GM12878 (cell line): Measurements from ENCODE around the gene PKMYT1. TPM values are rescaled to one million over a fixed set of nuclear protein-coding genes. Genes with fewer than 3 reads are reported as not detected.

Experiments used
- ATAC-seq: fragments of 200-7000 bp; cut with Tn5 transposase; 3 replicates; pipeline ENCODE4 v1.9.1; 2020; ENCODE audit warnings: mild to moderate bottlenecking, moderate library complexity
- BruUV-seq: library from RNA; stranded (reverse); fragments of 400-500 nt; replicated peaks from 2 replicates; lab custom pipeline; 2021; lab: Mats Ljungman, UMichigan
- CTCF ChIA-PET: fragments of 300-600 bp; sonication (Branson Sonifier 250); formaldehyde crosslinking; extraction: SDS; loops from one replicate; lab custom pipeline; 2021; ENCODE audit warnings: inconsistent platforms; lab: Yijun Ruan, JAX
- POLR2A ChIA-PET: fragments of 350-600 bp; formaldehyde crosslinking; extraction: SDS; loops from one replicate; lab custom pipeline; 2021; ENCODE audit warnings: inconsistent platforms; lab: Charles Lee
- RAD21 ChIA-PET: fragments of 300-600 bp; sonication (Branson Sonifier 250); formaldehyde crosslinking; loops from one replicate; lab custom pipeline; 2023; ENCODE audit warnings: antibody characterized with exemption; ENCODE audit not compliant: unreplicated experiment; lab: Charles Lee
- SMC1A ChIA-PET: fragments of 300-600 bp; sonication (Branson Sonifier 250); formaldehyde crosslinking; loops from one replicate; lab custom pipeline; 2023; ENCODE audit not compliant: unreplicated experiment, uncharacterized antibody; lab: Charles Lee
- DNase-seq: peaks from one replicate; pipeline ENCODE4 v3.0.0-alpha.2; 2011; ENCODE audit warnings: low read depth, low spot score
- FAIRE-seq: peaks from 3 replicates; lab custom pipeline; 2011; peaks lifted over from hg19 to GRCh38; lab: Jason Lieb, UNC
- H2AFZ ChIP-seq: 2 replicates; pipeline ENCODE4 v1.6.0; 2011; ENCODE audit warnings: low read depth, low read length, control low read depth; ENCODE audit not compliant: control insufficient read depth
- H3K27ac ChIP-seq: 2 replicates; pipeline ENCODE4 v1.5.1; 2011; ENCODE audit warnings: control low read depth; ENCODE audit not compliant: control insufficient read depth, insufficient read depth
- H3K27me3 ChIP-seq, 2 experiments: replicated peaks in 1 of 2; 2 replicates each; pipeline versions ENCODE4 v1.6.0 to v1.6.1; 2011; ENCODE audit warnings: low read length in 1 of 2; ENCODE audit not compliant: control insufficient read depth in 2 of 2, insufficient read depth in 2 of 2
- H3K36me3 ChIP-seq, 2 experiments: 2 replicates each; pipeline ENCODE4 v1.5.1; 2011; ENCODE audit warnings: low read length in 1 of 2; ENCODE audit not compliant: control insufficient read depth in 2 of 2, insufficient read depth in 2 of 2
- H3K4me1 ChIP-seq: 2 replicates; pipeline ENCODE4 v1.6.1; 2011; ENCODE audit warnings: mild to moderate bottlenecking, low read length, moderate library complexity, mixed read lengths; ENCODE audit not compliant: control insufficient read depth, insufficient read depth
- H3K4me2 ChIP-seq: 2 replicates; pipeline ENCODE4 v1.6.0; 2011; ENCODE audit warnings: control low read depth; ENCODE audit not compliant: control insufficient read depth, insufficient read depth
- H3K4me3 ChIP-seq: fragments of 200-600 bp; sonication (generic); 2 replicates; pipeline ENCODE4 v1.5.1; 2016
- H3K79me2 ChIP-seq: 2 replicates; pipeline ENCODE4 v1.6.0; 2011; ENCODE audit warnings: low read length; ENCODE audit not compliant: control insufficient read depth, insufficient read depth
- H3K9ac ChIP-seq: 2 replicates; pipeline ENCODE4 v1.8.0; 2011; ENCODE audit warnings: low read length, control low read depth, mixed read lengths; ENCODE audit not compliant: control insufficient read depth, insufficient read depth
- H3K9me3 ChIP-seq: replicated peaks from 3 replicates; pipeline ENCODE4 v1.5.1; 2011; ENCODE audit warnings: mild to moderate bottlenecking, low read length; ENCODE audit not compliant: control insufficient read depth, insufficient read depth
- H4K20me1 ChIP-seq: 2 replicates; pipeline ENCODE4 v1.6.0; 2011; ENCODE audit not compliant: control insufficient read depth, insufficient read depth
- CEBPZ ChIP-seq: fragments of 150-350 bp; IDR thresholded peaks from 2 replicates; pipeline ENCODE4 v1.6.1; 2016; ENCODE audit warnings: low read depth, low read length
- CHD2 ChIP-seq: IDR thresholded peaks from 2 replicates; pipeline ENCODE4 v1.6.1; 2011; ENCODE audit warnings: low read depth, low read length, improper control_type of control experiment, borderline replicate concordance
- EGR1 ChIP-seq, 2 experiments: IDR thresholded peaks; 1 replicate in 1 of 2; 2 replicates in 1 of 2; pipeline ENCODE4 v1.6.1; 2011 to 2012; ENCODE audit warnings: low read depth in 2 of 2, low read length in 2 of 2, borderline replicate concordance in 1 of 2, mild to moderate bottlenecking in 1 of 2, moderate library complexity in 1 of 2
- ESRRA ChIP-seq: IDR thresholded peaks from 2 replicates; pipeline ENCODE4 v1.6.1; 2012; ENCODE audit warnings: mild to moderate bottlenecking, low read length, improper control_type of control experiment
- ETV6 ChIP-seq, 2 experiments: fragments of 450-650 bp in 1 of 2; IDR thresholded peaks in 1 of 2; conservative IDR thresholded peaks in 1 of 2; 2 replicates each; pipeline ENCODE4 v1.6.1; 2014; ENCODE audit warnings: antibody characterized with exemption in 1 of 2, borderline replicate concordance in 1 of 2, low read depth in 1 of 2, mild to moderate bottlenecking in 1 of 2, moderate library complexity in 1 of 2
- HDGF ChIP-seq: fragments of 450-650 bp; IDR thresholded peaks from 2 replicates; pipeline ENCODE4 v1.6.1; 2016; ENCODE audit warnings: antibody characterized with exemption
- IKZF2 ChIP-seq, 2 experiments: fragments of 450-650 bp; IDR thresholded peaks; 2 replicates each; pipeline ENCODE4 v1.6.1; 2017; ENCODE audit warnings: mild to moderate bottlenecking in 2 of 2, moderate library complexity in 2 of 2
- PML ChIP-seq: IDR thresholded peaks from 2 replicates; pipeline ENCODE4 v1.6.1; 2012; ENCODE audit warnings: low read length, inconsistent platforms
- POLR2A ChIP-seq: IDR thresholded peaks from 2 replicates; pipeline ENCODE4 v1.6.1; 2011; ENCODE audit warnings: low read depth, mild to moderate bottlenecking, low read length
- POU2F2 ChIP-seq: IDR thresholded peaks from 3 replicates; pipeline ENCODE4 v1.6.1; 2011; ENCODE audit warnings: low read depth, mild to moderate bottlenecking, low read length, borderline replicate concordance
- RCOR1 ChIP-seq: conservative IDR thresholded peaks from 2 replicates; pipeline ENCODE4 v1.6.1; 2012; ENCODE audit warnings: low read depth, low read length, improper control_type of control experiment
- RFX5 ChIP-seq: IDR thresholded peaks from 2 replicates; pipeline ENCODE4 v1.6.1; 2011; ENCODE audit warnings: low read depth, low read length, improper control_type of control experiment
- SMAD1 ChIP-seq: fragments of 450-650 bp; IDR thresholded peaks from 2 replicates; pipeline ENCODE4 v1.6.1; 2018; ENCODE audit warnings: mild to moderate bottlenecking, low read depth; ENCODE audit not compliant: partially characterized antibody
- SREBF1 ChIP-seq: IDR thresholded peaks from 2 replicates; pipeline ENCODE4 v1.6.1; 2012; ENCODE audit warnings: mild to moderate bottlenecking, low read length
- STAT3 ChIP-seq: IDR thresholded peaks from 2 replicates; pipeline ENCODE4 v1.6.1; 2011; ENCODE audit warnings: low read depth, low read length, improper control_type of control experiment
- TAF1 ChIP-seq: IDR thresholded peaks from 2 replicates; pipeline ENCODE4 v1.6.1; 2011; ENCODE audit warnings: mild to moderate bottlenecking, low read depth, low read length, borderline replicate concordance
- ZBED1 ChIP-seq: IDR thresholded peaks from 2 replicates; pipeline ENCODE4 v1.6.1; 2016; ENCODE audit warnings: borderline replicate concordance
- WGBS: methylation state at CpG from one replicate; pipeline ENCODE4 v1.1.6; 2016; ENCODE audit warnings: low lambda C conversion rate; ENCODE audit not compliant: insufficient replicate concordance, insufficient coverage; ENCODE audit errors: missing lambda C conversion rate; 5-methylcytosine and 5-hydroxymethylcytosine counted together
- in situ Hi-C: fragments of 300-500 bp; cut with MboI; formaldehyde crosslinking; loops from 9 replicates; pipeline ENCODE4 v1.14.3; 2018; ENCODE audit warnings: mixed read lengths
- intact Hi-C: fragments of 100-400 bp; cut with micrococcal nuclease; formaldehyde crosslinking; loops from one replicate; pipeline ENCODE4 v1.14.2; 2022; ENCODE audit not compliant: unreplicated experiment
- polyA plus RNA-seq, 11 experiments: library from polyadenylated mRNA; depleted of rRNA in 4 of 11; unstranded in 6 of 11; stranded (reverse) in 5 of 11; fragments of >200 nt; fragmentation: Nextera tagmentation in 4 of 11; fragmentation: Illumina TruSeq in 1 of 11; extraction: Ambion mirVana in 4 of 11; extraction: Trizol in 1 of 11; gene quantifications; 1 replicate in 1 of 11; 2 replicates in 10 of 11; pipeline versions ENCODE4 v1.2.1 to v1.2.3, GENCODE V29; 2011 to 2016; ENCODE audit warnings: inconsistent platforms in 2 of 11, missing spikeins in 2 of 11, low read depth in 1 of 11
- total RNA-seq, 4 experiments: library from RNA; depleted of rRNA in 3 of 4; stranded (reverse); fragments of >200 nt in 3 of 4; fragmentation: Illumina TruSeq in 1 of 4; extraction: Trizol in 1 of 4; gene quantifications; 2 replicates each; pipeline versions ENCODE4 v1.2.1 to v1.2.3, GENCODE V29; 2013 to 2021
- TF ChIP-seq, protein P1 (sequence below), 3 experiments: IDR thresholded peaks in 2 of 3; conservative IDR thresholded peaks in 1 of 3; 2 replicates each; pipeline ENCODE4 v1.5.1; 2011; ENCODE audit warnings: low read depth in 3 of 3, low read length in 3 of 3, mild to moderate bottlenecking in 3 of 3, control low read depth in 2 of 3, moderate library complexity in 2 of 3, inconsistent platforms in 1 of 3, mixed read lengths in 1 of 3; ENCODE audit not compliant: control insufficient read depth in 2 of 3, insufficient read depth in 1 of 3; ENCODE audit errors: extremely low read depth in 1 of 3

The PKMYT1 gene
- total and polyA plus RNA-seq, 10 of the 15 experiments (the other 5 are each of a cell fraction or from before 2014, with no cell fraction given), result 4.6 to 101 (median 29.9) TPM

GRCh38 chr16:3026003-3026378 is 45.7 kb upstream of the PKMYT1 start:
- Histone ChIP-seq H3K9me3 (no peaks in the 10 kb centered on the region), H3K36me3 (peaks cover 4 to 7% of the 10 kb centered on the region in 2 experiments; a peak in 3 of 4 replicates), H3K4me1 (peaks cover 20% of the 10 kb centered on the region), H3K4me3 (no peak overlapping the region), H2AFZ (no peak overlapping the region), H4K20me1 (0 out of 2 replicates have a peak, but pooled peaks cover 3% of the 10 kb centered on the region), H3K4me2 (no peak overlapping the region), H3K79me2 (no peaks in the 10 kb centered on the region), H3K27ac (no peak overlapping the region), H3K9ac (no peak overlapping the region), H3K27me3 (peaks cover 7 to 8% of the 10 kb centered on the region in 2 experiments)
- no peak for ATAC-seq
- SMC1A ChIA-PET, result interaction anchor here (10.1 kb wide), 1 partner anchor 21 kb away, joined by 91 read pairs; no protein-coding TSS in a partner anchor
- in situ Hi-C loops (no loop called here), intact Hi-C loops (no loop called here)
- no peak for FAIRE-seq
- CTCF ChIA-PET, result interaction anchor here (1.1 to 18.2 kb wide), 2 partner anchors 21 to 104 kb away, joined by 3 to 421 read pairs; no protein-coding TSS in a partner anchor
- WGBS, result 76% methylated on average over 8 of the region's 8 CpGs
- no peak for DNase-seq
- POLR2A ChIA-PET, result interaction anchor here (1.2 kb wide), 1 partner anchor 72 kb away, joined by 3 read pairs; no protein-coding TSS in a partner anchor
- no TSS peak for BruUV-seq
- RAD21 ChIA-PET, result interaction anchor here (6.5 kb wide), 1 partner anchor 22 kb away, joined by 94 read pairs; no protein-coding TSS in a partner anchor
- no peak for TF ChIP-seq RFX5
- TF ChIP-seq ZBED1, result no peak
- TF ChIP-seq POU2F2, result no peak
- TF ChIP-seq CHD2, result no peak
- TF ChIP-seq SMAD1, result no peak
- TF ChIP-seq POLR2A, result no peak
- no peak for TF ChIP-seq STAT3
- TF ChIP-seq SREBF1, result no peak
- no peak for TF ChIP-seq CEBPZ
- TF ChIP-seq IKZF2 (IDR thresholded peaks at IDR 0.05), result no peak
- TF ChIP-seq HDGF, result no peak
- TF ChIP-seq PML, result no peak
- TF ChIP-seq ETV6 (conservative IDR thresholded peaks at IDR 0.05 in 1 of 2, IDR thresholded peaks at IDR 0.05 in 1 of 2; ENCODE audit: borderline replicate concordance in 1 of 2, low read depth in 1 of 2), result no peak
- no peak for TF ChIP-seq RCOR1
- TF ChIP-seq, protein P1, sequence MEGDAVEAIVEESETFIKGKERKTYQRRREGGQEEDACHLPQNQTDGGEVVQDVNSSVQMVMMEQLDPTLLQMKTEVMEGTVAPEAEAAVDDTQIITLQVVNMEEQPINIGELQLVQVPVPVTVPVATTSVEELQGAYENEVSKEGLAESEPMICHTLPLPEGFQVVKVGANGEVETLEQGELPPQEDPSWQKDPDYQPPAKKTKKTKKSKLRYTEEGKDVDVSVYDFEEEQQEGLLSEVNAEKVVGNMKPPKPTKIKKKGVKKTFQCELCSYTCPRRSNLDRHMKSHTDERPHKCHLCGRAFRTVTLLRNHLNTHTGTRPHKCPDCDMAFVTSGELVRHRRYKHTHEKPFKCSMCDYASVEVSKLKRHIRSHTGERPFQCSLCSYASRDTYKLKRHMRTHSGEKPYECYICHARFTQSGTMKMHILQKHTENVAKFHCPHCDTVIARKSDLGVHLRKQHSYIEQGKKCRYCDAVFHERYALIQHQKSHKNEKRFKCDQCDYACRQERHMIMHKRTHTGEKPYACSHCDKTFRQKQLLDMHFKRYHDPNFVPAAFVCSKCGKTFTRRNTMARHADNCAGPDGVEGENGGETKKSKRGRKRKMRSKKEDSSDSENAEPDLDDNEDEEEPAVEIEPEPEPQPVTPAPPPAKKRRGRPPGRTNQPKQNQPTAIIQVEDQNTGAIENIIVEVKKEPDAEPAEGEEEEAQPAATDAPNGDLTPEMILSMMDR (IDR thresholded peaks at IDR 0.05 in 2 of 3, conservative IDR thresholded peaks at IDR 0.05 in 1 of 3; ENCODE audit: control insufficient read depth in 2 of 3, extremely low read depth in 1 of 3, insufficient read depth in 1 of 3, low read depth in 3 of 3, low read length in 3 of 3), result no peak
- TF ChIP-seq TAF1, result no peak
- TF ChIP-seq ESRRA, result no peak
- TF ChIP-seq EGR1 (IDR thresholded peaks at IDR 0.05; ENCODE audit: borderline replicate concordance in 1 of 2, low read depth in 2 of 2, low read length in 2 of 2), result no peak
